ENCODE data around the gene HEATR5A.

The HEATR5A gene

DNA sequence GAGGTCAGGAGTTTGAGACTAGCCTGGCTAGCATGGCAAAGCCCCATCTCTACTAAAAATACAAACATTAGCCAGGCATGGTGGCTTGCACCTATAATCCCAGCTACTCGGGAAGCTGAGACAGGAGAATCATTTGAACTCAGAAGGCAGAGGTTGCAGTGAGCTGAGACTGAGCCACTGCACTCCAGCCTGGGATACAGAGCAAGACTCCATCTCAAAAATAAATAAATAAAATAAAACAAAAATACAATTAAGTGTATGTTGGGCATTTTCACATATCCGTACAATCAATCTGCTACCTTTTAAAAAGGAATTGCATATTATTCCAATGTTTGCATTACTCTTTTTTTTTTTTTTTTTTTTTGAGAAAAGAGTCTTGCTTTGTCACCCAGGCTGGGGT lies 165.1 kb downstream of the HEATR5A start:
- Histone ChIP-seq H3K4me3 (ENCODE audit: low read depth in 1 of 2, low read length in 1 of 2) (no peak overlapping the region), H3K4me1 (ENCODE audit: control insufficient read depth in 1 of 2, insufficient read depth in 1 of 2, low read depth in 1 of 2, low read length in 1 of 2) (no peaks in the 10 kb centered on the region), H3K27me3 (no peaks in the 10 kb centered on the region), H3K9me3 (no peaks in the 10 kb centered on the region), H3K36me3 (no peaks in the 10 kb centered on the region), H3K27ac (no peak overlapping the region)
- TF ChIP-seq, protein P1, sequence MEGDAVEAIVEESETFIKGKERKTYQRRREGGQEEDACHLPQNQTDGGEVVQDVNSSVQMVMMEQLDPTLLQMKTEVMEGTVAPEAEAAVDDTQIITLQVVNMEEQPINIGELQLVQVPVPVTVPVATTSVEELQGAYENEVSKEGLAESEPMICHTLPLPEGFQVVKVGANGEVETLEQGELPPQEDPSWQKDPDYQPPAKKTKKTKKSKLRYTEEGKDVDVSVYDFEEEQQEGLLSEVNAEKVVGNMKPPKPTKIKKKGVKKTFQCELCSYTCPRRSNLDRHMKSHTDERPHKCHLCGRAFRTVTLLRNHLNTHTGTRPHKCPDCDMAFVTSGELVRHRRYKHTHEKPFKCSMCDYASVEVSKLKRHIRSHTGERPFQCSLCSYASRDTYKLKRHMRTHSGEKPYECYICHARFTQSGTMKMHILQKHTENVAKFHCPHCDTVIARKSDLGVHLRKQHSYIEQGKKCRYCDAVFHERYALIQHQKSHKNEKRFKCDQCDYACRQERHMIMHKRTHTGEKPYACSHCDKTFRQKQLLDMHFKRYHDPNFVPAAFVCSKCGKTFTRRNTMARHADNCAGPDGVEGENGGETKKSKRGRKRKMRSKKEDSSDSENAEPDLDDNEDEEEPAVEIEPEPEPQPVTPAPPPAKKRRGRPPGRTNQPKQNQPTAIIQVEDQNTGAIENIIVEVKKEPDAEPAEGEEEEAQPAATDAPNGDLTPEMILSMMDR (IDR thresholded peaks at IDR 0.05): no peak

DNA sequence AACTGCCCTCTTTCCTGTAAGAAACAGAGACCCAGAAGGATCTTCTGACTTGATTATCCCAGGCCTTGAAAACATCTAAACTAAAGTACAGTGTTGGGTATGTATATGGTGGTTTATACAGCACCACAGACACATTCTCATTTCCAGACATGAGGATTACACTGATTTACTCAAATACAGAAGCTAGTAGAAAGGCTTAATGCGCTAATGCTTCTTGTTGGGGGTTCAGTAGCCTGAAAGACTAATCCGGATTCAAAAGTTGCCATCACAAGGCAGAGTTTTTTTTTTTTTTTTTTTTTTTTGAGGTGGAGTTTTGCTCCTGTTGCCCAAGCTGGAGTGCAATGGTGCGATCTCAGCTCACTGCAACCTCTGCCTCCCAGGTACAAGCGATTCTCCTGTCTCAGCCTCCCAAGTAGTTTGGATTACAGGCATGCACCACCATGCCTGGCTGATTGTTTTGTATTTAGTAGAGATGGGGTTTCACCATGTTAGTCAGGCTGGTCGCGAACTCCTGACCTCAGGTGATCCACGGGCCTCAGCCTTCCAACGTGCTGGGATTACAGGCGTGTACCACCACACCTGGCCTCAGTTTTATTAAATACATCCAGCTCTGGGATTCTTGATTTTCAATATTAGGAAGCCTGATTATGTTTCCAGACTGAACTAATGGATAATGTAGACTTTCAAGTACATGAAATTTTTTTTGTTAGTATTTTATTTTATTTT lies 166.4 kb downstream of the HEATR5A start:
- H3K4me1 ChIP-seq (ENCODE audit: control insufficient read depth in 1 of 2, insufficient read depth in 1 of 2, low read depth in 1 of 2, low read length in 1 of 2): no peaks in the 10 kb centered on the region
- H3K27me3 ChIP-seq: no peaks in the 10 kb centered on the region
- TF ChIP-seq, protein P1 (IDR thresholded peaks at IDR 0.05): no peak
- no peaks in the 10 kb centered on the region for H3K36me3 ChIP-seq
- no peaks in the 10 kb centered on the region for H3K9me3 ChIP-seq
- H3K4me3 ChIP-seq (ENCODE audit: low read depth in 1 of 2, low read length in 1 of 2): no peak overlapping the region
- H3K27ac ChIP-seq: no peak overlapping the region

DNA sequence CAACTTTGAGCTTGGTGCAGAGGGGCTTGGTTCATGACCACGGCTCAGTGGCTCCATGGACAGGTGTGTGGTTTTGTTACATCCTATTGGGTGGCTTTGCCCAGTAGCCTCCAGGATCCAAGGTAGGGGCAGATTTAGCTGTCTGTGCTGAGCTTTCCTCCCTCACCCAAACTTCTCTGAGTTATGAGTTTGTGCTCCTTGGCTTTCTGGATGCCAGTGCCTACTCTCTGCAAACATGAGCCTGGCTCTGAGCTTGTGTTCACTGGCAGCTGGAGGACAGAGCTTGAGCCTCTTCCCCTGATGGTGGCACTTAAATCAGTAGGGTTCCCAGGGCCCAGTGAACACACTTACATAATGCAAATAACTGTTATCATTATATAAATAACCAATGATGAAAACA lies 167.5 kb downstream of the HEATR5A start:
- no peaks in the 10 kb centered on the region for H3K9me3 ChIP-seq
- H3K36me3 ChIP-seq: no peaks in the 10 kb centered on the region
- TF ChIP-seq, protein P1 (IDR thresholded peaks at IDR 0.05): no peak
- H3K4me3 ChIP-seq (ENCODE audit: low read depth in 1 of 2, low read length in 1 of 2): no peak overlapping the region
- H3K27me3 ChIP-seq: no peaks in the 10 kb centered on the region
- H3K4me1 ChIP-seq (ENCODE audit: control insufficient read depth in 1 of 2, insufficient read depth in 1 of 2, low read depth in 1 of 2, low read length in 1 of 2): no peaks in the 10 kb centered on the region
- no peak overlapping the region for H3K27ac ChIP-seq

DNA sequence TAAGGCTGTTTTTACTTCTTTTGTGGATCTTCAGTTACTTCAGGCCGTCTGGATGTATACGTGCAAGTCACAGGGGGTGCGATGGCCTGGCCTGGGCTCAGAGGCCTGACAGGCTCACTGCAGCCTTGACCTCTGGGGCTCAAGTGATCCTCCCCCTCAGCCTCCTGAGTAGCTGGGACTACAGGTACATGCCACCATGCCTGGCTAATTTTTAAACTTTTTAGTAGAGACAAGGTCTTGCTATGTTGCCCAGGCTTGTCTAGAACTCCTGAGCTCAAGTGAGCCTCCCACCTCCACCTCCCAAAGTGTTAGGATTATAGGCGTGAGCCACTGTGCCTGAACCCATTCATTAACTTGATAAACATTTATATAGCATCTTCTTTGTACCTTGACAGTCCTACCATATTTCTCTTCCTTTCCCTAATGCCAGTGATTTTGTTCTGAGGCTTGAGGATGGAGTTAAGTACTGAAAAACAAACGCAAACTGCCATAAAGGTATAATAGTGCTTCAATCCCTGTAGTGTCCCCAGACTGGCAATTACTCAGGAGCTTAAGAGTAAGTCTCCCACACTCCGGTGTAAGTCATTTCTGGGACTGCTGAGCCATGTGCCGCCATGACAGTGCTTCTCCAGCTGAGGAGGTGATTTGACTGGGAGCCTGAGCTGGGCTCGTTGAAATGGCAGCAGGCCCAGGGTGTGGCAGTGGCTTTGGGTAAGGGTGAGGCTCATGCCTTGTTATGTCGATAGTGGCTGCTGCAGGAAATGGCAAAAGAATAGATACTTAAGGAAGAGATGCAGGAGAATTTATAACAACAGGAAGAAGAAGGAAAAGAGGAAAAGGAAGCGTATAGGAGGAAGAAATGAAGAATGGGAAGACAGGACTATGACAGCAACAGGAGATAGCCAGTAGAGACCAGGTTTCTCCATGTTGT lies 169.1 kb downstream of the HEATR5A start:
- no peaks in the 10 kb centered on the region for H3K9me3 ChIP-seq
- TF ChIP-seq, protein P1 (IDR thresholded peaks at IDR 0.05): no peak

DNA sequence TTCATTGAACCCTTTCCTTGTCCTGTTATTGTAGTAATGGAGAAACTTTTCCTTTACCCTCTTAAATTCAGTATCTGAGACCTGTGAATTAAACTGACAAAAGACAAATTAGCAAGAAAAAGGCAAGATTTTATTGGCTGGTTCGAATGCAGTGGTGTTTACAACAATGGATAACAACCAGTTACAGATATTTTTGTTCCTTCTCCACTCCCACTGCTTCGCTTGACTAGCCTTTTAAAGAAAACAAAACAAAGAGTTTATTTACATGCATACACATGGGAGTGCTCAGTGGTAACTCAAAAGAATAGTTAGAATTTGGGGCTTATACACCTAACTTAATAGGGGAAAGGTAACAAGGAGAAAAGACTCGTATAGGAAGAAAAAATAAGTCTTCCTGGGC lies 175.7 kb downstream of the HEATR5A start:
- Histone ChIP-seq H3K27me3 (no peaks in the 10 kb centered on the region), H3K4me3 (ENCODE audit: low read depth in 1 of 2, low read length in 1 of 2) (no peak overlapping the region), H3K9me3 (no peaks in the 10 kb centered on the region), H3K27ac (no peak overlapping the region), H3K4me1 (ENCODE audit: control insufficient read depth in 1 of 2, insufficient read depth in 1 of 2, low read depth in 1 of 2, low read length in 1 of 2) (no peaks in the 10 kb centered on the region), H3K36me3 (no peaks in the 10 kb centered on the region)
- TF ChIP-seq, protein P1 (IDR thresholded peaks at IDR 0.05): no peak

More for the DNA sequence above, 169.1 kb downstream of the HEATR5A start:
- Histone ChIP-seq H3K4me3 (ENCODE audit: low read depth in 1 of 2, low read length in 1 of 2) (no peak overlapping the region), H3K27me3 (no peaks in the 10 kb centered on the region), H3K36me3 (no peaks in the 10 kb centered on the region), H3K4me1 (ENCODE audit: control insufficient read depth in 1 of 2, insufficient read depth in 1 of 2, low read depth in 1 of 2, low read length in 1 of 2) (no peaks in the 10 kb centered on the region), H3K27ac (no peak overlapping the region)
